ENCODE results near the gene C11orf65. TPM values are rescaled to one million over a fixed set of nuclear protein-coding genes. Genes with fewer than 3 reads are reported as not detected.

The C11orf65 gene
- total RNA-seq, 1 donor = 1.1 TPM

- no peak overlapping the region for H3K4me3 ChIP-seq (ENCODE audit: insufficient read depth, low read length)
- TF ChIP-seq CTCF (IDR thresholded peaks at IDR 0.05; ENCODE audit: extremely low read depth, low read depth, low read length) = no peak
- H3K27me3 ChIP-seq (ENCODE audit: insufficient read depth, low read length) = no peaks in the 10 kb centered on the region
- no peak overlapping the region for H3K4me2 ChIP-seq (ENCODE audit: insufficient read depth, low read length)
- no peaks in the 10 kb centered on the region for H3K4me1 ChIP-seq (ENCODE audit: insufficient read depth, low read length)
- no peaks in the 10 kb centered on the region for H4K20me1 ChIP-seq (ENCODE audit: insufficient read depth, low read length)
- H2AFZ ChIP-seq (ENCODE audit: low read length) = no peak overlapping the region
- H3K9me3 ChIP-seq (ENCODE audit: low read depth, low read length) = no peaks in the 10 kb centered on the region
- no peaks in the 10 kb centered on the region for H3K79me2 ChIP-seq (ENCODE audit: insufficient read depth, low read length)
- H3K27ac ChIP-seq (ENCODE audit: low read depth, low read length) = no peak overlapping the region
- DNase-seq (ENCODE audit: insufficient read length, low spot score, missing footprints) = no peak
- H3K36me3 ChIP-seq (ENCODE audit: insufficient read depth, low read length) = peaks cover 8% of the 10 kb centered on the region
Observed at GRCh38 chr11:108343714-108344113, 123.6 kb downstream of the C11orf65 start.

- Histone ChIP-seq H3K4me2 (ENCODE audit: insufficient read depth, low read length) (no peak overlapping the region), H3K4me3 (ENCODE audit: insufficient read depth, low read length) (no peak overlapping the region), H3K27me3 (ENCODE audit: insufficient read depth, low read length) (no peaks in the 10 kb centered on the region), H3K9me3 (ENCODE audit: low read depth, low read length) (no peaks in the 10 kb centered on the region), H3K27ac (ENCODE audit: low read depth, low read length) (no peak overlapping the region), H4K20me1 (ENCODE audit: insufficient read depth, low read length) (no peaks in the 10 kb centered on the region), H3K4me1 (ENCODE audit: insufficient read depth, low read length) (no peaks in the 10 kb centered on the region), H2AFZ (ENCODE audit: low read length) (no peak overlapping the region), H3K36me3 (ENCODE audit: insufficient read depth, low read length) (peaks cover 1% of the 10 kb centered on the region), H3K79me2 (ENCODE audit: insufficient read depth, low read length) (no peaks in the 10 kb centered on the region)
- no peak for DNase-seq (ENCODE audit: insufficient read length, low spot score, missing footprints)
- no peak for TF ChIP-seq CTCF (IDR thresholded peaks at IDR 0.05; ENCODE audit: extremely low read depth, low read depth, low read length)
Observed at GRCh38 chr11:108341654-108342053, 125.7 kb downstream of the C11orf65 start.

GRCh38 chr11:108340973-108341372 lies 126.4 kb downstream of the C11orf65 start:
- no peak for DNase-seq (ENCODE audit: insufficient read length, low spot score, missing footprints)
- Histone ChIP-seq H2AFZ (ENCODE audit: low read length) (no peak overlapping the region), H3K4me1 (ENCODE audit: insufficient read depth, low read length) (no peaks in the 10 kb centered on the region), H3K4me3 (ENCODE audit: insufficient read depth, low read length) (no peak overlapping the region), H3K27ac (ENCODE audit: low read depth, low read length) (no peak overlapping the region), H3K27me3 (ENCODE audit: insufficient read depth, low read length) (no peaks in the 10 kb centered on the region), H3K9me3 (ENCODE audit: low read depth, low read length) (no peaks in the 10 kb centered on the region), H3K36me3 (ENCODE audit: insufficient read depth, low read length) (peaks cover 8% of the 10 kb centered on the region), H3K4me2 (ENCODE audit: insufficient read depth, low read length) (no peak overlapping the region), H4K20me1 (ENCODE audit: insufficient read depth, low read length) (no peaks in the 10 kb centered on the region), H3K79me2 (ENCODE audit: insufficient read depth, low read length) (no peaks in the 10 kb centered on the region)
- no peak for TF ChIP-seq CTCF (IDR thresholded peaks at IDR 0.05; ENCODE audit: extremely low read depth, low read depth, low read length)

- H2AFZ ChIP-seq (ENCODE audit: low read length) = no peak overlapping the region
- H3K36me3 ChIP-seq (ENCODE audit: insufficient read depth, low read length) = peaks cover 20% of the 10 kb centered on the region
- no peak overlapping the region for H3K4me3 ChIP-seq (ENCODE audit: insufficient read depth, low read length)
- H3K27me3 ChIP-seq (ENCODE audit: insufficient read depth, low read length) = no peaks in the 10 kb centered on the region
- DNase-seq (ENCODE audit: insufficient read length, low spot score, missing footprints) = no peak
- H3K9me3 ChIP-seq (ENCODE audit: low read depth, low read length) = no peaks in the 10 kb centered on the region
- H3K4me1 ChIP-seq (ENCODE audit: insufficient read depth, low read length) = no peaks in the 10 kb centered on the region
- no peaks in the 10 kb centered on the region for H4K20me1 ChIP-seq (ENCODE audit: insufficient read depth, low read length)
- no peak overlapping the region for H3K27ac ChIP-seq (ENCODE audit: low read depth, low read length)
- no peak for TF ChIP-seq CTCF (IDR thresholded peaks at IDR 0.05; ENCODE audit: extremely low read depth, low read depth, low read length)
- H3K79me2 ChIP-seq (ENCODE audit: insufficient read depth, low read length) = no peaks in the 10 kb centered on the region
- no peak overlapping the region for H3K4me2 ChIP-seq (ENCODE audit: insufficient read depth, low read length)
Observed at GRCh38 chr11:108338750-108339149, 128.6 kb downstream of the C11orf65 start.

Data from osteoblast (primary cell).